C4-2B (cell line): Measurements from ENCODE around the gene ESRRA.

Source experiments
- CTCF ChIP-seq: fragments of 450-650 bp; conservative IDR thresholded peaks from 2 replicates; pipeline ENCODE4 v1.5.1; 2017; ENCODE audit warnings: mild to moderate bottlenecking
- ZFX ChIP-seq: fragments of 450-650 bp; IDR thresholded peaks from 2 replicates; pipeline ENCODE4 v1.6.1; 2017

GRCh38 chr11:64299847-64300648 is 5.3 kb upstream of the ESRRA start, which contains the start of gene CATSPERZ:
- TF ChIP-seq CTCF (no peak), ZFX (no peak)
